Measurements from ENCODE around the gene CCNB2.

DNA sequence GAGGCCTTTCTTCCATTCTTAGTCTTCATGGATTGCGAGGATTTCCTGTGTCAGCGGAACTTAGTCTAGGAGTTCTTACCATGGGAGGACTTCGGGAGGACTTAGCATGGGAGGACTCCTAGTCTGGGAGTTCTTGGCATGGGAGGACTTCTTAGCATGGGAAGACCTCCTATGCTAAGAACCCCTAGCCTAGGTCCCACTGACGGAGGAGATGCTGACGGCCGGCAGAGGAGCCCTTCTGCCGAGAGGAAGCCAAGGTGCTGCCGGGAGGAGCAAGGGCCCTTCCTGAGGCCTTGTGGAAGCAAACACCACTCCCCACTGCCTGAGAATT lies 66.1 kb downstream of the CCNB2 start:
- TF ChIP-seq POLR2AphosphoS5 (IDR thresholded peaks at IDR 0.05; ENCODE audit: insufficient read depth, low read depth, low read length) = no peak
- TF ChIP-seq, protein P1, sequence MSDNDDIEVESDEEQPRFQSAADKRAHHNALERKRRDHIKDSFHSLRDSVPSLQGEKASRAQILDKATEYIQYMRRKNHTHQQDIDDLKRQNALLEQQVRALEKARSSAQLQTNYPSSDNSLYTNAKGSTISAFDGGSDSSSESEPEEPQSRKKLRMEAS (IDR thresholded peaks at IDR 0.05; ENCODE audit: insufficient read depth, insufficient read length) = no peak

Data from endothelial cell of umbilical vein (primary cell).